Testis (tissue), 2 donors: Measurements from ENCODE around the gene STXBP2.

ENCODE experiments used
- CTCF ChIP-seq, 3 experiments: fragments of 450-650 bp in 2 of 3; fragments of 200-600 bp in 1 of 3; sonication (generic) in 1 of 3; IDR thresholded peaks; one replicate each; pipeline ENCODE4 v1.5.1; 2016 to 2019; ENCODE audit warnings: antibody characterized with exemption in 3 of 3, mild to moderate bottlenecking in 2 of 3, moderate library complexity in 1 of 3
- POLR2A ChIP-seq: fragments of 450-650 bp; IDR thresholded peaks from one replicate; pipeline ENCODE4 v1.6.1; 2017; ENCODE audit warnings: antibody characterized with exemption, mild to moderate bottlenecking, moderate library complexity

DNA sequence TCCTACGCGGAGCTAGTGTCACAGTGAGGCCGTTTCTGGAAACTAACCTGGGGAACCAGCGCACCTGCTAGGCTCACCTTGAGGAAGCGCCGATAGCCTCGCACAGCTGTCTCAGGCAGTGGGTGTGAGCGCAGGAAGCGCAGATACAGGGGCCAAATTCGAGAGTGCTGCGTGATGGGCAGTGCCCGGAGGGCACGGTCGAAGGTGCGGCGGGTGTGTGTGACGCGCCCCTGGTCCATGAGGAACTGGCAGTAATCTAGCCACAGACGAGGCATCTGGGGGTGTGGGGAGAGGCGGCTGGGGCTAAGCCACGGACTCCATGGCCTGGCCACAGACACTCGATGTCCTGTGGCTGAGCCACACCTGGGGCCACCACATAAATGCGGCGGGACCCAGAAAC is 9.7 kb upstream of the STXBP2 start:
- no peak for TF ChIP-seq CTCF (IDR thresholded peaks at IDR 0.05)
- TF ChIP-seq POLR2A: no peak
